Stimulated activated CD8-positive, alpha-beta memory T cell treated with anti-CD3 and anti-CD28 coated beads, Interleukin-4, amount 100 ng/mL, for 24 hours (primary cell): ENCODE measurements around the gene ABCB4.

ENCODE experiments used
- DNase-seq: peaks from one replicate; pipeline ENCODE4 v3.0.0-alpha.2; 2020; ENCODE audit warnings: low read depth

Gene ABCB4

DNA sequence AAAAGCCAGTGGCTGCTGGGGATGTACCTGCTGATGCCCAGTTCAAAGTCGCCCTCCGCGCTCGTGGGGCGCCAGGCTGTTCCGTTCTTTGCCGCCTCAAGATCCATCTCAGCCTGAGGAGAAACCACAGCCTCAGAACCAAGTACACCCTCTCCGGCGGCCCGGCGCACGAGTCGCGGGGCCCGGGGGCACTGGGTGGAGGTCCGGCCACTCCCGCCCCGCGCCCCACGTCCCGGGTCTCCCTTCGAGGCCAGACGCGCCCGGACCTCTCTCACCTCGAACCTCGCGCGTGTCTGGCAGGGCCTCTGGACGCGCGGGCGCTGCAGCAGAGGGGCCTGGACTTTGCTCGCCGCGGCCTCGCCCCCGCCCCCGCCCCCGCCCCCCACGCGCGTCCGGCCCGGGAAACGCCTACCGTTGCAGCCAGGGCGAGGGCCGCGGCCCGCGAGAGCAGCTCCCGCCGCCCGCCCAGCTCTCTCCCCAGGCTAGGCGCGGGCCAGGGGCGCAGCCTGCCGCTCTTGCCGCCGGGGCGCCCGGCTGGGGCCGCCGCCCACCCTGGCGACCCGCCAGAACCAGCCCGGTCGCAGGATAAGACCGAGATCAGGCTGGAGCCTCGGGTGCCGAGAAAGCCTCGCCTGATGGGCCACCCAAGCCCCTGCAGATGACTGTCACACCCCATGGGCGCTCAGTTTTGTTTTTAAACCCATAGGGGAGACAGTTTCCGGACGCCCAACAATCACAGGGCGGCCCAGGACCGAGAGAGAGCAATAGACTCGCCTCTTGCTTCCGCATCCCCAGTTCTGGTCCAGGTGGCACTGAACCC, at the start of gene ABCB4:
TSS of gene ABCB4 (minus strand) at position 322 of the 820 bp plus-strand sequence. CDS start at position 107, 215 bp downstream.
- no peak for DNase-seq

GRCh38 chr7:87518735-87519134, 43.3 kb upstream of the ABCB4 start:
- DNase-seq: no peak

- no peak for DNase-seq
Measured at GRCh38 chr7:87517891-87518290, 42.4 kb upstream of the ABCB4 start.

DNA sequence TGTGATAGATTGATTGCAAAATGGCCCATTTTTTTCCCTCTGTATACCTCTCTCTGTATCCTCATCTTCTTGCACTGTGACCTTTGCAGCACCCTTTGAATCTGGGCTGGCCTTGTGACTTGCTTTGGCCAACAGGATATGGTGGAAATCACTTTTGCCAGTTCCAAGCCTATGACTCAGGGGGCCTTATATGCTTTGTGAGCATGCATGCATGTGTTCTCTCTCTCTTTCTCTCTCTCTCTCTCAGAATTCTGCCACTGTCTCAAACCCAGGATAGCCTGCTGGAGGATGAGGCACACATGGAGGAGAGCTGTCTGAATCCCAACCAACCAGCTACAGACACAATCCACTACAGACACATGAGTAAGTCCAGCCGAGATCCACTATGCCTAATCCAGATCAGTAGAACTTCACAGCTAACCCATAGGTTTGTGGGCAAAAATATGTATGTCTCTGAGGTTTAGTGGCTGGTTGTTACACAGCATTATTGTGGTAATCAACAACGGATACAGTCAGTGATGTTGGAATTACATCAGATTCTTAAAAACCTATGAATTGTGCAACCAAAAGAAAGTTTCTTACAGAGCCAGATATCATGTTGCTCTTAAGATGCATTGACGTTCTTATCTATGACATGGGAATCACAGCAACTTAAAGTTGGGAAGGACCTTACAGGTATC, 41.8 kb upstream of the ABCB4 start:
- no peak for DNase-seq

- no peak for DNase-seq
Measured at GRCh38 chr7:87513735-87514335, 38.4 kb upstream of the ABCB4 start.

DNA sequence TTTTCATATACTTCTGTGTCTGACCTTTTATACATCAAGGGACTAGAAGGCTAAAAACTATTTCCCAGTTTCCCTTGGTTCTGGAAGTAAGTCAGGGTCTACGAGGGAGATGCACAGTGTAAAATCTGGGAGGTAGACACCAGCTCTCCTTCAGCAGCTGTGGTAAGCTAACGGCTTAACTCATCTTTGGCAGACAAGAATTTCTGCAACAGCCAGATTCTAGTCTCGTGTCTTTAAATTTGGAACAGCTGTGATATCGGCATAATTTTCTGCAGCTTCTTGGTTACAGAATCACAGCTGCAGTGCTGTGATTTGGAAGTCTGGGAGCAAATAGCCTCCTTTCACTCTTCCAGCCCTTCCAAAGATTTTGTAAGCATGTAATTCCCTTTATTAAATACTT, 37.4 kb upstream of the ABCB4 start:
- no peak for DNase-seq

GRCh38 chr7:87511510-87511909, 36.0 kb upstream of the ABCB4 start:
- no peak for DNase-seq

DNA sequence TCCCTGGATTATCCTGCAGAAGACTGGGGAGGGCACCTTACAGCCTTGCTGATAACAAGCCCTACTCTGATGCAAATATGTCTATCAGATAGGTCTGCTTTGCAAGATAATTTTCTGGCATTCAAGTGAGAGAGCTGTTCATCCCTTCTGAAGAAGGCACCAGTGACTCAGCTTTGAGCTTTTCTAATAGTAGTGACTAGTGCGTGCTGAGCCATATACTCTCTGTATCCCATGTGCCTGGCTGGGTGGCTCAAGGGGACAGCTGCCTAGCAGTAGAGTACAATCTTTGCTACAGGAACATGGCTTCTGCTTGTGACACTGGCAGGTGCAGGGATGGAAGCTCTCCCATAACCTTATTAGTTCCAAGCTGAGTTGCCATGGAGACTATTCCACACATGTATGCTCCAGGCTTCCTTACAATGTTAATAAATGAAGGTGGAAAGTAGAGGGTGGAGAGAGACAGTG, 35.0 kb upstream of the ABCB4 start:
- no peak for DNase-seq

DNA sequence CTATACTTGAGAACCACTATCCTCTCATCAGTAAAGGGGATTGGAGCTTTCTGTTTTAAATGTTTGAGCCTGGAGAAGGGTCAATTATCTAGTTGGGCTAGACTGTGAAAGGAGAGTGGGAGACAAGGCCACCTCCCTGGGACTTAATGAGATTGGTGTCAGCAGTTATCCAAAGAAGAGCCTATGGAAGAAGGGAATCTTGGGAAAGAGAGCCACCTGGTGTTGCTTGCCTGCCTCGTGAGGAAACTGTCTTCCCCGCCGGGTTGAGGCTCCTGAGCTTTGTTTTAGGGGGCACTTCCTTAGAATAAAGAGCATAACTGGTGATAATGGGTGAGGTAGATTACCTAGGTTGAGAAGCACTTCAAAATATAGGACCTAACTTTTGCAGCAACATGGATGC, 32.0 kb upstream of the ABCB4 start:
- DNase-seq: no peak

- DNase-seq: no peak
Measured at GRCh38 chr7:87506246-87507180, 31.0 kb upstream of the ABCB4 start.

DNA sequence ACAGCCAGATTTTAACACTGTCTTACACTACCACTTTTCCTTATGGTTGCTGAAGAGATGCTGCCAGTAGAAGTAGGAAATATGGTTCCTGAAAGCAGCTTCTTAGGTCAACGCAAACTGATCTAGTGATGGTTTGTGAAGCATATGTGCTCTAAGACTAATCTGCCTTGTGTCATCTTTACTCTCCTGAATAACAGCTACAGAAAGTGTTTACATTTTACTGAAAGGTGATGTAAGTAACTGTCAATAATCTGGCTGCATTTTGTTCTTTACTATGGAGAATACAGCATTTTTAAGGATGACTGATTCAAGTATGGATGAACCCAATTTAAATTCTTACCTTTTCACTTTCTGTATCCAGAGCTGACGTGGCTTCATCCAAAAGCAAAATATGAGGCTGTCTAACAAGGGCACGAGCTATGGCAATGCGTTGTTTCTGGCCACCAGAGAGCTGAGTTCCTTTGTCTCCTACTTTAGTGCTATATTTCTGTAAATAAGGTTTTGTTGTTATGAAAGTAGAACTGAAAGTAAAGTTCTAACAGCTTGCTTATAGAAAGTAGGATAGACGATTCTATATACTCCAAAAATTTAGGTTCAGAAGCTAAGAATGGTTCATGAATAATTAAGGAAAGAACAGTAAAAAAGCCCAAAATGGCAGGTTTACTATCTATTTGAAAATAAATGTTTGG, 30.2 kb upstream of the ABCB4 start:
- no peak for DNase-seq

DNA sequence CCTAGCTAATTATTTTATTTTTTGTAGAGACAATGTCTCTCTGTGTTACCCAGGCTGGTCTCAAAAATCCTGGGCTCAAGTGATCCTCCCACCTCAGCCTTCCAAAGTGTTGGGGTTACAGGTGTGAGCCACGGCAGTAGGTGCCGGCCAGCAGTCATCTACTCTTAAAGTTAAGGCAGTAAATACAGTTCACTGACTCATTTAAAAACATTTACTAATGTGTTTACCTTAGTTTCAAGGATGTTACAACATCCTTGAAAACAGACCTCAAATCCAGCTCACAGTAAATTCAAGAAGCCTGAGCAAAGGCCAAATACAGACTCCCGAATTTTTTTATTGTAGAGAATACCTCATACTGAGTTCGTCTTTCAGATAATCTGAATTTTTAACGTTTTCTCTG, 29.6 kb upstream of the ABCB4 start:
- DNase-seq: no peak

- DNase-seq: no peak
Measured at GRCh38 chr7:87499494-87499893, 24.0 kb upstream of the ABCB4 start.

GRCh38 chr7:87498893-87499292, 23.4 kb upstream of the ABCB4 start:
- DNase-seq: no peak

- DNase-seq: no peak
Measured at GRCh38 chr7:87497482-87497881, 22.0 kb upstream of the ABCB4 start.

GRCh38 chr7:87495366-87495765, 19.9 kb upstream of the ABCB4 start:
- DNase-seq: no peak

DNA sequence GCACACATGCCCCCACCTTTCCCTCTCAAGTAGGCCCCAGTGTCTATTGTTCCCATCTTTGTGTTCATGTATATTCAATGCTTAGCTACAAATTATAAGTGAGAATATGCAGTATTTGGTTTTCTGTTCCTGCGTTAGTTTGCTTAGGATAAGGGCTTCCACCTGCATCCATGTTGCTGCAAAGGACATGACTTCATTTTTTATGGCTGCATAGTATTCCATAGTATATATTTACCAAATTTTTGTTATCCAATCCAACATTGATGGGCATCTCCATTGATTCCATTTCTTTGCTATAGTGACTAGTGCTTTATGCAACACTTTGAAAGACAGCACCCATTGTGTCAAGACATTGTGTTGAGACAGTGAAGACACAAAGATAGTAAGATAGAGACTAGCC, 19.0 kb upstream of the ABCB4 start:
- no peak for DNase-seq

GRCh38 chr7:87483131-87483530, 7.7 kb upstream of the ABCB4 start:
- DNase-seq: no peak

GRCh38 chr7:87482115-87482514, 6.6 kb upstream of the ABCB4 start:
- DNase-seq: no peak

DNA sequence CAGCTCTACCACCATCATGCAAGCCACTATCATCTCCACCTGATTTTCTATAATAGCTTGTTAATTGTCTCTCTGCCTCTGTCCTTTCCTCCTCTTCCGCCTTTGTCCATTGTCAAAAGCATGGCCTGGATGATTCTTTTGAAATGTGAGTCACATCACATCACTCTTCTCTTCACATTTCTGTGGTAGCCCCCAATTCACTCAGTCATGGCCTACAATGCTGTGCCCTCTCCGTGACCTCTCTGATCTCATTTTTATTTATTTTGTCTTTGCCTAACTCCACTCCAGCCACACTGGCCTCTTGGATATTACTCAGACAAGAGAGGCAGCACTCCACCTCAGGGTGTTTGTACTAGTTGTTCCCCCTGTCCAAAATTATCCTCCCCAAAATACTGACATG, 4.9 kb upstream of the ABCB4 start:
- DNase-seq: no peak

DNA sequence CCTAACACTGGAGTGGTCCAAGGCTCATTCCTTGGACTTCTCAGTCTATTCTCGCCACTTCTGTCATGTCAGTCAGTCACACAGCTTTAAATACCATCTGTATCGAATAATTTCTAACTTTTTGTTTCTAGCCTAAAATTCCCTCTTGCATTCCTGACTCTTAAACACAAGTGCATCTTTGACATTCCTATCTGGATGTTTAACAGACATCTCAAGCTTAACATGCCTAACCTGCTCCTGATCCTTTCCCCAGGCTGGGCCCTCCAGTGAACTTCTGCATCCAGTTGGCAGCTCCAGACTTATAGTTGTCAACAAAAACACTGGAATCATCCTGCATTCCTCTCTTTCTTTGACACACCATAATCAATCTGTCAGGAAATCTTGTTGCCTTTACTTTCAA, 4.5 kb upstream of the ABCB4 start:
- DNase-seq: no peak
